Right cardiac atrium (tissue), 5 donors: ENCODE results near the gene SH2D1B. TPM values are rescaled to one million over a fixed set of nuclear protein-coding genes. Genes with fewer than 3 reads are reported as not detected.
A peak's percentile ranks its signal among the peaks of the same experiment; 100 is the strongest.

Experiments
- ATAC-seq, 2 donors: fragments of 200-7000 bp; cut with Tn5 transposase; one replicate each; pipeline versions ENCODE4 v1.8.0 to v1.9.1; 2020; ENCODE audit warnings: moderate library complexity in 2 of 2, mild to moderate bottlenecking in 1 of 2
- DNase-seq, 3 donors: peaks; one replicate each; pipeline ENCODE4 v3.0.0-alpha.2; 2020
- H3K27ac ChIP-seq: one replicate; pipeline ENCODE4 v1.5.1; 2013; ENCODE audit warnings: mild to moderate bottlenecking, low read length, control low read depth, moderate library complexity
- H3K27me3 ChIP-seq: one replicate; pipeline ENCODE4 v1.6.1; 2013; ENCODE audit not compliant: control insufficient read depth, insufficient read depth
- H3K4me1 ChIP-seq: one replicate; pipeline ENCODE4 v1.6.1; 2013; ENCODE audit warnings: low read length; ENCODE audit not compliant: control insufficient read depth, insufficient read depth
- H3K4me3 ChIP-seq: one replicate; pipeline ENCODE4 v1.5.1; 2013; ENCODE audit warnings: low read length, control low read depth
- H3K9me3 ChIP-seq: one replicate; pipeline ENCODE4 v1.6.1; 2013; ENCODE audit warnings: low read length; ENCODE audit not compliant: control insufficient read depth
- WGBS: extraction: QIAGEN DNeasy Blood & Tissue Kit; methylation state at CpG from one replicate; pipeline ENCODE4 v1.1.7; 2013; 5-methylcytosine and 5-hydroxymethylcytosine counted together
- intact Hi-C, 4 donors: fragments of 100-400 bp; cut with DNase I; formaldehyde crosslinking; loops; one replicate each; pipeline versions ENCODE4 v1.11.0 to v1.14.0; 2022 to 2023
- polyA plus RNA-seq: library from polyadenylated mRNA; stranded (reverse); fragments of 200-250 nt; gene quantifications from one replicate; pipeline ENCODE4 v1.2.3, GENCODE V29; 2013
- total RNA-seq, 4 donors: library from RNA; stranded (reverse); fragmentation: NEBNext Ultra II Directional; extraction: Animal tissue kit (Norgen Biotek cat#: 25700); gene quantifications; one replicate each; pipeline ENCODE4 v1.2.1, GENCODE V29; 2021
- donor health status: healthy with polysubstance abuse.
- donor health status: DM: no; HTN: yes; CAD: no.
- donor health status: DM: no; HTN: no; CAD: no.
- donor health status: DM: no; HTN: yes; CAD: no; lungs with severe emphysema.
- donor health status: DM: yes; HTN: yes; CAD: no.

SH2D1B gene
- total and polyA plus RNA-seq, 5 donors: 0.05 to 0.35 (median 0.11) TPM; not detected in 2

DNA sequence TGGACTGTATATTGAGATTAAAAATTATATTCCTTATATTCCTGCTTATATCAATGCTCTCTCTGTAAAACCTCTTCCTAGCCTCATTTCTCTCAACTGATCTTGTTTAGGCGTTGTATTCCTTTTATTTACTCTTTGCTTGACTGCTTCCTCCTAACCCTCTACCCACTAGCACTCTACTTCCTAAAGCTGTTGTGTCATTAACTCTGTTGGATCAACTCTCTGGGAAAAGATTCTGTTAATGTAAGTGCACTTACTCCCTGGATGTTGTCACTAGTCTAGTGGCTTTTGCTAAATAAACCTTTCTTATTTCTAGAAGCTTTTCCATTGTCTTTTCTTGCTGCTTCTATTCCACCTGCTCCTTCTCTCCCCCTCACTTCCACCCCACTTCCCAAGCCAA is 41.8 kb downstream of the SH2D1B start:
- DNase-seq: no peak
- Histone ChIP-seq H3K27ac (no peak overlapping the region), H3K9me3 (no peaks in the 10 kb centered on the region), H3K4me1 (no peaks in the 10 kb centered on the region), H3K4me3 (no peak overlapping the region), H3K27me3 (no peaks in the 10 kb centered on the region)
- ATAC-seq: no peak
- intact Hi-C loops: no loop called here
- 91% methylated on average over 1 of the region's 1 CpG for WGBS

DNA sequence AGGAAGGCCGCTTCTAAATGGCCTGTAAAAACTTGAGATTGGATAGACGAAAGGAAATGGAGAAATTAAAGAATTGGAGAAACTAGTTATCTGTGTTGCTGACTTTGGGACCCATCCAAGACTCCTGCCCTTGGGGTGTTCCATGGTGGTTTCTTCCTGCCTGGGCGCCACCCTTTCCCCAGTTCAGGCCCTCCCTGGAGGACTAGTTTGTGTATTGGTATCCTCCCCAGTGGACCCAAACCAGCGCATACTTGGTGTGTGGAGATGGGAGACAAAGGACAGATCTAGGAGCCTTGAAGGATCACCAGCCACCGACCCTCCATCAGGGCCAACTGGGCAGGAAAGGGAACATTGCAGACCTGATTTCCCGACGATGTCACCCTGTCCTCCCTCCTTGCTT is 42.4 kb downstream of the SH2D1B start:
- WGBS: 75% methylated on average over 7 of the region's 7 CpGs
- Histone ChIP-seq H3K27ac (no peak overlapping the region), H3K9me3 (no peaks in the 10 kb centered on the region), H3K4me3 (no peak overlapping the region), H3K27me3 (no peaks in the 10 kb centered on the region), H3K4me1 (no peaks in the 10 kb centered on the region)
- ATAC-seq (peak in 1 of 2 donors; percentile 34), DNase-seq (no peak)
- intact Hi-C loops: no loop called here

GRCh38 chr1:162368451-162368850 is 43.5 kb downstream of the SH2D1B start:
- H3K27me3 ChIP-seq: no peaks in the 10 kb centered on the region
- H3K4me1 ChIP-seq: no peaks in the 10 kb centered on the region
- H3K9me3 ChIP-seq: no peaks in the 10 kb centered on the region
- DNase-seq (no peak), ATAC-seq (no peak)
- WGBS: 81% methylated on average over 4 of the region's 4 CpGs
- no peak overlapping the region for H3K4me3 ChIP-seq
- intact Hi-C loops: no loop called here
- no peak overlapping the region for H3K27ac ChIP-seq

DNA sequence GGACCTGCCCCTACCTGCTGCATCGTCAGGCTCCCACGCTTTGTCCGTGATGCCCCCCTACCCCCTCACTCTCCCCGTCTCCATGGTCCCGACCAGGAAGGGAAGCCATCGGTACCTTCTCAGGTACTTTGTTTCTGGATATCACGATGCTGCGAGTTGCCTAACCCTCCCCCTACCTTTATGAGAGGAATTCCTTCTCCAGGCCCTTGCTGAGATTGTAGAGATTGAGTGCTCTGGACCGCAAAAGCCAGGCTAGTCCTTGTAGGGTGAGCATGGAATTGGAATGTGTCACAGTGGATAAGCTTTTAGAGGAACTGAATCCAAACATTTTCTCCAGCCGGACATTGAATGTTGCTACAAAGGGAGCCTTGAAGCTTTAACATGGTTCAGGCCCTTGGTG is 44.2 kb downstream of the SH2D1B start:
- intact Hi-C loops: no loop called here
- H3K27me3 ChIP-seq: no peaks in the 10 kb centered on the region
- no peak for ATAC-seq
- no peak overlapping the region for H3K4me3 ChIP-seq
- no peaks in the 10 kb centered on the region for H3K4me1 ChIP-seq
- H3K9me3 ChIP-seq: no peaks in the 10 kb centered on the region
- WGBS: 88% methylated on average over 10 of the region's 10 CpGs
- H3K27ac ChIP-seq: no peak overlapping the region
- no peak for DNase-seq

DNA sequence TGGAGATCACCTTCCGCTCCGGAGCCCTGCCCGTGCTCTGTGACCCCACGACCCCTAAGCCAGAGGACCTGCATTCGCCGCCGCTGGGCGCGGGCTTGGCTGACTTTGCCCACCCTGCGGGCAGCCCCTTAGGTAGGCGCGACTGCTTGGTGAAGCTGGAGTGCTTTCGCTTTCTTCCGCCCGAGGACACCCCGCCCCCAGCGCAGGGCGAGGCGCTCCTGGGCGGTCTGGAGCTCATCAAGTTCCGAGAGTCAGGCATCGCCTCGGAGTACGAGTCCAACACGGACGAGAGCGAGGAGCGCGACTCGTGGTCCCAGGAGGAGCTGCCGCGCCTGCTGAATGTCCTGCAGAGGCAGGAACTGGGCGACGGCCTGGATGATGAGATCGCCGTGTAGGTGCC is 44.9 kb downstream of the SH2D1B start:
- H3K4me3 ChIP-seq: no peak overlapping the region
- ATAC-seq (peak; percentile 24 to 48), DNase-seq (peak in 2 of 3 donors; percentile 56 to 58)
- no peaks in the 10 kb centered on the region for H3K9me3 ChIP-seq
- no peak overlapping the region for H3K27ac ChIP-seq
- 73% methylated on average over 36 of the region's 36 CpGs for WGBS
- H3K27me3 ChIP-seq: no peaks in the 10 kb centered on the region
- H3K4me1 ChIP-seq: no peaks in the 10 kb centered on the region
- intact Hi-C loops: no loop called here

- Histone ChIP-seq H3K9me3 (no peaks in the 10 kb centered on the region), H3K27ac (no peak overlapping the region), H3K27me3 (no peaks in the 10 kb centered on the region), H3K4me1 (no peaks in the 10 kb centered on the region), H3K4me3 (no peak overlapping the region)
- intact Hi-C loops: no loop called here
- DNase-seq (no peak), ATAC-seq (no peak)
- WGBS: 81% methylated on average over 9 of the region's 9 CpGs
These were observed 45.3 kb downstream of the SH2D1B start for GRCh38 chr1:162366671-162367070.

DNA sequence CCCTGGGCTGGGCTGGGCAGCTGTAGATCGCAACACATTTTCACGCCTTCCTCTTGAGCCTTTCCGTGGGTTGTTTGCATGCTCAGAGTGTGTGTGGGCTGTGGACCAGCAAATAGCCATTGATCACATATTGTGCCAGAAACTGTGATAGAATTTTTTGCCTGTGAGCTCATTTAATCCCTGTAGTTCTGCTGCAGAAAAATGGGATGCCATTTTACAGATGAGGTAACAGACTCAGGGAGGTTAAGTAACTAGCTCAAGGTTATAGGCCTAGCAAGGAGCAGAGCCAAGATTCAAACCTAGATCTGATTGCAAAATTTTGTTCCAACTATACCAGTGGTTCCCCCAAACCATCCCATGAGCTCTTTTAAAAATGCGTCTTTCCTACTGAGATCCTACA is 45.8 kb downstream of the SH2D1B start:
- DNase-seq (no peak), ATAC-seq (no peak)
- Histone ChIP-seq H3K27ac (no peak overlapping the region), H3K4me1 (no peaks in the 10 kb centered on the region), H3K27me3 (no peaks in the 10 kb centered on the region), H3K9me3 (no peaks in the 10 kb centered on the region), H3K4me3 (no peak overlapping the region)
- 71% methylated on average over 4 of the region's 4 CpGs for WGBS
- intact Hi-C loops: no loop called here

GRCh38 chr1:162365284-162366020 is 46.5 kb downstream of the SH2D1B start:
- H3K4me3 ChIP-seq: no peak overlapping the region
- no peaks in the 10 kb centered on the region for H3K9me3 ChIP-seq
- no peak overlapping the region for H3K27ac ChIP-seq
- intact Hi-C loops: no loop called here
- no peaks in the 10 kb centered on the region for H3K27me3 ChIP-seq
- WGBS: 90% methylated on average over 10 of the region's 10 CpGs
- H3K4me1 ChIP-seq: no peaks in the 10 kb centered on the region
- DNase-seq (no peak), ATAC-seq (no peak)

DNA sequence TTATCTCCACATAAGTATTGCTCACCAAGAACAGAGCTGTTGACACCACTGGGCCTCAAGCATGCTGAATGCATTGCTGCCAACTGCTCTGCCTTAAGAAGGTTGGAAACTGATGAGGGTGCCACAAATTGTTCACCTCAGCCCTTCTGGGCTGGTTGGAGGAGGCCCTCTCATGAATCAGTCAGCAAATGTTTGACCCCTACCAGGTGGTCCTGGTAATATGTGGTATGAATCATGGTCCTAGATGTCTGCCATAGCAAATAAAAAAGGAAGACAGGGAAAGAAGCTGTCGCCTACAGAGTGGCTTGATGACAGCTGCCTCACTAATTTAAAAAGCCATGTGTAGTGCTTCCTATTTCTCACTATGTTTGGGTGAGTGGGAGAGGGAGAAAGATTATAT is 47.4 kb downstream of the SH2D1B start:
- ATAC-seq: no peak
- no peak for DNase-seq
- Histone ChIP-seq H3K9me3 (no peaks in the 10 kb centered on the region), H3K27me3 (no peaks in the 10 kb centered on the region), H3K4me1 (no peaks in the 10 kb centered on the region), H3K27ac (no peak overlapping the region), H3K4me3 (no peak overlapping the region)
- 93% methylated on average over 1 of the region's 1 CpG for WGBS
- intact Hi-C loops: no loop called here

DNA sequence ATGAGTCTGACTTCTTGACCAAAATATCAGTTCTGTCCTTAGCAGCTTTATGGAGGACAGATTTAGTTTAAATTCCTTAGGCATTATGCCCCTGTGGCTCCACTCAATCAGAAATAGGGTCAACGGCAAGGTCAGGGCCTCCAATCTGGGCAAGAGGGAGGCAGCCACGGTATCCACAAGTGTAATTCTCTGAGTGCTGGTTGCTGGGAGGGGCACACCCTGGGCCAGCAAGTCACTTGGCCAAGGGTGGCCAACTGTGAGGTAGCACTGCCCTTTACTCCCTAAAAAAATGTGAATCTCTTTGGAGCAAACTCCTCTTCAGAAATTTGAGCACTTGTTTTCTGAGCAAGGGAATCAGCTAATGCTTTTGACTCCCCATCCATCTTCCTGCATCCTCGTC is 48.1 kb downstream of the SH2D1B start:
- ATAC-seq (no peak), DNase-seq (no peak)
- Histone ChIP-seq H3K4me3 (no peak overlapping the region), H3K27ac (no peak overlapping the region), H3K27me3 (no peaks in the 10 kb centered on the region), H3K4me1 (no peaks in the 10 kb centered on the region), H3K9me3 (no peaks in the 10 kb centered on the region)
- intact Hi-C loops: no loop called here
- 86% methylated on average over 3 of the region's 3 CpGs for WGBS

DNA sequence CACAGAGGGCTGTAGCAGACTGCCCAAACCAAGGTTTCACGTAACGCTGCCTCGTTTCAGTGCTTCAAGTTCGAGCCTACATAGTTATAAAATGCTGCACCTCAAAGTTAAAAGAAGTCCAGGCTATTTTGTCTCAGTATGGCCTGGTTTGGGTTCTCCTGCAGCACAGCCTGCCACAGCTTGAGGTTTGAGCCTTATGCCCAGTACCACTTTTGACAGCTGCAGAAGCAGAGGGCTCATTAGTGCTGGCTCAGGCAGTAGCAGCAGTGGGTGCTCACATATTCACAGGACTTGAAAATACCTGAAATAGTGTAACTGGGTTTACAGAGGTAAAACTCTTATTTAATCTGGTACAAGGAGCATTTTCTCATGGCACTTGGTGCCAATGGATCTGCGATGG is 50.6 kb downstream of the SH2D1B start:
- 92% methylated on average over 5 of the region's 5 CpGs for WGBS
- ATAC-seq: no peak
- DNase-seq: no peak

GRCh38 chr1:162360874-162361260 is 51.1 kb downstream of the SH2D1B start:
- DNase-seq (no peak), ATAC-seq (no peak)
- 96% methylated on average over 4 of the region's 4 CpGs for WGBS
- intact Hi-C loops: no loop called here
- H3K4me3 ChIP-seq: no peak overlapping the region
- H3K27ac ChIP-seq: no peak overlapping the region
- H3K27me3 ChIP-seq: no peaks in the 10 kb centered on the region
- H3K9me3 ChIP-seq: no peaks in the 10 kb centered on the region
- no peaks in the 10 kb centered on the region for H3K4me1 ChIP-seq

More for the DNA sequence above, 50.6 kb downstream of the SH2D1B start:
- Histone ChIP-seq H3K27ac (no peak overlapping the region), H3K27me3 (no peaks in the 10 kb centered on the region), H3K4me3 (no peak overlapping the region), H3K9me3 (no peaks in the 10 kb centered on the region), H3K4me1 (no peaks in the 10 kb centered on the region)
- intact Hi-C loops: no loop called here
